Nephron (organoid): ENCODE measurements around the gene TBC1D16.

ENCODE experiments used
- H3K27ac Mint-ChIP-seq, 3 experiments: 2 replicates each; pipeline ENCODE4 v1.8.0; 2020; ENCODE audit warnings: mixed read lengths in 3 of 3, mild to moderate bottlenecking in 2 of 3, moderate library complexity in 1 of 3
- H3K27me3 Mint-ChIP-seq: 2 replicates; pipeline ENCODE4 v1.8.0; 2021; ENCODE audit warnings: low read depth, mild to moderate bottlenecking, moderate library complexity, mixed read lengths
- H3K36me3 Mint-ChIP-seq: 2 replicates; pipeline ENCODE4 v1.8.0; 2020; ENCODE audit warnings: low read depth, mixed read lengths
- H3K4me1 Mint-ChIP-seq: 2 replicates; pipeline ENCODE4 v1.8.0; 2020; ENCODE audit warnings: mixed read lengths
- H3K4me3 Mint-ChIP-seq, 3 experiments: 2 replicates each; pipeline ENCODE4 v1.8.0; 2020; ENCODE audit warnings: mild to moderate bottlenecking in 3 of 3, mixed read lengths in 3 of 3, moderate library complexity in 2 of 3
- H3K9me3 Mint-ChIP-seq: 2 replicates; pipeline ENCODE4 v1.8.0; 2020; ENCODE audit warnings: mixed read lengths
- CTCF ChIP-seq, 3 experiments: fragments of 200-600 bp; sonication (generic); IDR thresholded peaks; one replicate each; pipeline ENCODE4 v1.5.0; 2021; ENCODE audit warnings: antibody characterized with exemption in 3 of 3; ENCODE audit not compliant: unreplicated experiment in 3 of 3

TBC1D16 gene

GRCh38 chr17:80017226-80018010, 18.3 kb downstream of the TBC1D16 start:
- H3K4me1 Mint-ChIP-seq = peaks cover 22% of the 10 kb centered on the region
- no peak for TF ChIP-seq CTCF (IDR thresholded peaks at IDR 0.05; ENCODE audit: unreplicated experiment in 3 of 3)
- H3K27me3 Mint-ChIP-seq = peaks cover 3% of the 10 kb centered on the region
- peaks cover 34% of the 10 kb centered on the region for H3K36me3 Mint-ChIP-seq
- H3K4me3 Mint-ChIP-seq = no peak overlapping the region
- H3K9me3 Mint-ChIP-seq = no peaks in the 10 kb centered on the region
- no peak overlapping the region for H3K27ac Mint-ChIP-seq

GRCh38 chr17:80012765-80013741, 22.6 kb downstream of the TBC1D16 start:
- Mint-ChIP-seq H3K4me1 (peaks cover 9% of the 10 kb centered on the region), H3K4me3 (no peak overlapping the region), H3K9me3 (no peaks in the 10 kb centered on the region)

GRCh38 chr17:80011989-80012555, 23.6 kb downstream of the TBC1D16 start:
- TF ChIP-seq CTCF (IDR thresholded peaks at IDR 0.05; ENCODE audit: unreplicated experiment in 3 of 3) = no peak
- H3K4me1 Mint-ChIP-seq = peaks cover 9% of the 10 kb centered on the region
- H3K9me3 Mint-ChIP-seq = no peaks in the 10 kb centered on the region
- no peak overlapping the region for H3K4me3 Mint-ChIP-seq
- H3K27me3 Mint-ChIP-seq = peaks cover 3% of the 10 kb centered on the region
- H3K36me3 Mint-ChIP-seq = peaks cover 27% of the 10 kb centered on the region
- no peak overlapping the region for H3K27ac Mint-ChIP-seq

More at GRCh38 chr17:80012765-80013741, 22.6 kb downstream of the TBC1D16 start:
- no peak overlapping the region for H3K27ac Mint-ChIP-seq
- TF ChIP-seq CTCF (IDR thresholded peaks at IDR 0.05; ENCODE audit: unreplicated experiment in 3 of 3) = no peak
- H3K27me3 Mint-ChIP-seq = peaks cover 3% of the 10 kb centered on the region
- peaks cover 30% of the 10 kb centered on the region for H3K36me3 Mint-ChIP-seq

DNA sequence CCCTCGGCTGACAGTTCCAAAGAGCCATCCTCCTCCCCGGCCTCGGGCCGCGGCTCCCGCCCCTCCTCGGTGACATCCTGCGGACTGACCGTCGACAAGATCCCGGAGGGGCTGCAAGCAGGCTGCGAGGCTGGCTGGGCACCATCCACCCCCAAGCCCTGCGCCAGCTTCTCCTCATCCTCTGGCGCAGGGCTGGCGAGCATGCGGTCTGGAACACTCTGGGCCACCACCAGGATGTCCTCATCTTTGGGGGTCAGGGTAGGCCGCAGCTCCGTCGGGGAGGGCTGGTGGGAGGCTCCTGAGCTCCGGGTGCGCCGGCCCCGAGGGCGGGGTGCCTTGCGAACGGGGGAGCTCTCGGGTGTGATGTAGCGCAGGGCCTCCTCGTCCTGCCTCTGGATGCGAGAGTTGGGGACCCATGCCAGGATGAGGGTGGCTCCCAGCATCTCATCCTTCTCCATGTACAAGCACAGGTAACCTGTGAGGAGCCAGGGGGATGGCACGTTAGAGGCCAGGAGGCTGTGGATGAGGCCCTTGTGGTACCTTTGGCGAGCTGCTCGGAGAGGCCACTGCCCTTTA, 25.3 kb downstream of the TBC1D16 start:
- Mint-ChIP-seq H3K9me3 (no peaks in the 10 kb centered on the region), H3K36me3 (peaks cover 22% of the 10 kb centered on the region), H3K4me1 (peaks cover 9% of the 10 kb centered on the region), H3K27me3 (no peaks in the 10 kb centered on the region), H3K4me3 (no peak overlapping the region), H3K27ac (no peak overlapping the region)
- TF ChIP-seq CTCF (IDR thresholded peaks at IDR 0.05; ENCODE audit: unreplicated experiment in 3 of 3) = no peak

DNA sequence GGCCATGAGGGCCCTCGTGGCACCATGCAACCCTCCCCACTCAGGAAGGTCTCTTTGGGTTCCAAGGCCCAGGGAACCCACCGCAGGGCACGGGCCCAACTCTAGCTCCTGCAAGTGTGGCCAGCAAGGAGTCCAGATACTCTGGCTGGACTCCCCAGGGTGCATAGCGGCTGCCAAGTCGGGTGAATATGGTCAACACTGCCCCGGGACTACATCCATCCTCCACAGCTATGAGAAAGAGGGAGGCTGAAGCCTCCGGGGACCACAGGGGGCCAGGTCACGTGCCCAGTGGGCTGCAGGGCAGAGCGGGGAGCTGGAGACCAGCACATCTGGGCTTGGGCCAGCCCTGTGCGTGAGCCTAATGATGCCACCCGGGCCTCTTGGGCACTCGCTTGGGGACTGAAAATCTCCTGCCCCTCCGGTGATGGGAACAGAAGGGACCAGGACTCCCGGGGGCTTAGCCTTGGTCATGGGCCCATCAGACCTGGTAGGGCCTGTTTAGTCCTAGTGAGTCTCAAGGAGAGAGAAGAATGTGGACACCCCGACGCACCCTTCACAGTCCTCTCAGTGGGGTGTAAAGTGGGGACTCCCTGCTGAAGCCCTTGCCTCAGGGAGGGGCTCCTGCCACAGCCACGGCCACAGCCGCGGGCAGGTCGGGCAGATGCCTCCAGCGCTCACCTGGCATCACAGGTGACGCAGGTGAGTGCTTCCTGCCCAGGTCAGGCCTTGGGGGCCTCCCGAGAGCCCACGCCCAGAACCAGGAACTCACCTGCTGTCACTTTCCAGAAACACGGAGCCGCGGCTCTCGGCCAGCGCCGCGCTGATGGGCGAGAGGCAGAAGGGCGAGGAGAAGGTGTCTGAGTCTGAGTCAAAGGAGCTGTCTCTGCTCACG, 26.0 kb downstream of the TBC1D16 start:
- H3K4me1 Mint-ChIP-seq = peaks cover 9% of the 10 kb centered on the region
- H3K4me3 Mint-ChIP-seq = no peak overlapping the region
- H3K27me3 Mint-ChIP-seq = no peaks in the 10 kb centered on the region
- H3K27ac Mint-ChIP-seq = no peak overlapping the region
- H3K36me3 Mint-ChIP-seq = peaks cover 18% of the 10 kb centered on the region
- no peak for TF ChIP-seq CTCF (IDR thresholded peaks at IDR 0.05; ENCODE audit: unreplicated experiment in 3 of 3)
- no peaks in the 10 kb centered on the region for H3K9me3 Mint-ChIP-seq
